ENCODE results near the gene TRIP13. TPM values are rescaled to one million over a fixed set of nuclear protein-coding genes. Genes with fewer than 3 reads are reported as not detected.
"Not testable (repeated sequence)": the region's sequence is repeated elsewhere in the genome, so short reads cannot be mapped to it uniquely, and the experiment has no call there.

The TRIP13 gene
- total RNA-seq, 1 experiment from 2014 or later, result 42.6 TPM

DNA sequence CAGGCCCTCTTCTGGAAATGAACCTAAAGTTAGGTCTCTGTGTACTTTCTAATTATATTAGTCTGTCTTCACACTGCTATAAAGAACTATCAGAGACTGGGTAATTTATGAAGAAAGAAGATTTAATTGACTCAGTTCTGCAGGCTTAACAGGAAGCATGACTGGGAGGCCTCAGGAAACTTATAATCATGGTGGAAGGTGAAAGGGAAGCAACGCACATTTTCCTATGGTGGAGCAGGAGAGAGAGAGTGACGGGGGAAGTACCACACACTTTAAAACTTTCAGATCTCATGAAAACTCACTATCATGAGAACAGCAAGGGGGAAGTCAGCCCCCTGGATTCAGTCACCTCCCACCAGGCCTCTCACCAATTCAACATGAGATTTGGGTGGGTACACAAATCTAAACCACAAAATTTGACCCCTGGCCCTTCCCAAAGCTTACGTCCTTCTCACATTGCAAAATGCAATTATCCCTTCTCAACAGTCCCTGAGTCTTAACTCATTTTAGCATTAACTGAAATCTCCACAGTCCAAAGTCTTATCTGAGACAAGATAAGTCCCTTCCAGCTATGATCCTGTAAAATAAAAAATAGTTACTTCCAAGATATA lies 40.7 kb downstream of the TRIP13 start:
- H3K27me3 Mint-ChIP-seq (ENCODE audit: low read depth), result peaks cover 47% of the 10 kb centered on the region
- no peak overlapping the region for H3K23ac ChIP-seq (ENCODE audit: insufficient read length, low read depth, low read length)
- H4K8ac ChIP-seq (replicated peaks; ENCODE audit: insufficient read length, low read depth, low read length), result no peak overlapping the region
- H4K91ac ChIP-seq (ENCODE audit: insufficient read length, low read depth, low read length), result no peak overlapping the region
- no peak overlapping the region for H2BK15ac ChIP-seq (ENCODE audit: low read depth, low read length)
- no peak overlapping the region for H2BK12ac ChIP-seq (ENCODE audit: insufficient read length, low read depth, low read length)
- no peak overlapping the region for H2AFZ ChIP-seq (ENCODE audit: low read length)
- H3K9ac ChIP-seq (ENCODE audit: extremely low read depth, insufficient read length, low read length), result no peak overlapping the region
- H3K4me3 Mint-ChIP-seq, result no peak overlapping the region
- H3K9me3 ChIP-seq (ENCODE audit: control insufficient read depth, low read depth, low read length), result no peaks in the 10 kb centered on the region
- TF ChIP-seq, protein P1, sequence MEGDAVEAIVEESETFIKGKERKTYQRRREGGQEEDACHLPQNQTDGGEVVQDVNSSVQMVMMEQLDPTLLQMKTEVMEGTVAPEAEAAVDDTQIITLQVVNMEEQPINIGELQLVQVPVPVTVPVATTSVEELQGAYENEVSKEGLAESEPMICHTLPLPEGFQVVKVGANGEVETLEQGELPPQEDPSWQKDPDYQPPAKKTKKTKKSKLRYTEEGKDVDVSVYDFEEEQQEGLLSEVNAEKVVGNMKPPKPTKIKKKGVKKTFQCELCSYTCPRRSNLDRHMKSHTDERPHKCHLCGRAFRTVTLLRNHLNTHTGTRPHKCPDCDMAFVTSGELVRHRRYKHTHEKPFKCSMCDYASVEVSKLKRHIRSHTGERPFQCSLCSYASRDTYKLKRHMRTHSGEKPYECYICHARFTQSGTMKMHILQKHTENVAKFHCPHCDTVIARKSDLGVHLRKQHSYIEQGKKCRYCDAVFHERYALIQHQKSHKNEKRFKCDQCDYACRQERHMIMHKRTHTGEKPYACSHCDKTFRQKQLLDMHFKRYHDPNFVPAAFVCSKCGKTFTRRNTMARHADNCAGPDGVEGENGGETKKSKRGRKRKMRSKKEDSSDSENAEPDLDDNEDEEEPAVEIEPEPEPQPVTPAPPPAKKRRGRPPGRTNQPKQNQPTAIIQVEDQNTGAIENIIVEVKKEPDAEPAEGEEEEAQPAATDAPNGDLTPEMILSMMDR (conservative IDR thresholded peaks at IDR 0.05), result no peak
- H3K56ac ChIP-seq (ENCODE audit: insufficient read length, low read depth, low read length), result no peak overlapping the region
- no peaks in the 10 kb centered on the region for H3K4me1 Mint-ChIP-seq
- H3K14ac ChIP-seq (ENCODE audit: insufficient read depth, low read length), result no peak overlapping the region
- no peak overlapping the region for H2AK5ac ChIP-seq (ENCODE audit: insufficient read length, low read length)
- H3K27ac Mint-ChIP-seq, result no peak overlapping the region
- H3K4me1 ChIP-seq (ENCODE audit: insufficient read depth, low read length), result no peaks in the 10 kb centered on the region
- no peak overlapping the region for H3K4ac ChIP-seq (ENCODE audit: low read depth, low read length)
- no peaks in the 10 kb centered on the region for H3K36me3 Mint-ChIP-seq (ENCODE audit: insufficient read depth in 1 of 3, low read depth in 3 of 3)
- no peaks in the 10 kb centered on the region for H3K27me3 ChIP-seq (ENCODE audit: insufficient read depth, low read length)
- no peak overlapping the region for H3K27ac ChIP-seq (ENCODE audit: insufficient read length, low read depth, low read length)
- no peaks in the 10 kb centered on the region for H3K79me2 ChIP-seq (ENCODE audit: insufficient read depth, low read length)
- WGBS (ENCODE audit: extremely low coverage, insufficient read length, low lambda C conversion rate), result no CpG with 5 or more reads among the region's 3 CpGs
- H3K4me2 ChIP-seq (ENCODE audit: insufficient read depth, insufficient read length, low read length), result no peak overlapping the region
- no peak for DNase-seq
- no peaks in the 10 kb centered on the region for H4K20me1 ChIP-seq (ENCODE audit: control insufficient read depth, insufficient read depth, insufficient read length)
- H3K79me1 ChIP-seq (ENCODE audit: insufficient read depth, low read depth, low read length, poor library complexity, severe bottlenecking), result no peaks in the 10 kb centered on the region
- no peak overlapping the region for H4K5ac ChIP-seq (ENCODE audit: insufficient read length, low read depth, low read length)
- H3K9me3 Mint-ChIP-seq, result peaks cover 0 to 3% of the 10 kb centered on the region in 2 experiments; a peak in 3 of 5 replicates
- H2BK5ac ChIP-seq (ENCODE audit: insufficient read length, low read length), result no peak overlapping the region
- no peak overlapping the region for H2BK20ac ChIP-seq (ENCODE audit: low read depth, low read length, poor library complexity, severe bottlenecking)
- H3K23me2 ChIP-seq (ENCODE audit: insufficient read length, low read depth, low read length, poor library complexity, severe bottlenecking), result no peaks in the 10 kb centered on the region
- H3K18ac ChIP-seq (ENCODE audit: insufficient read length, low read depth, low read length), result no peak overlapping the region
- no peak overlapping the region for H3T11ph ChIP-seq (ENCODE audit: low read length)
- H2BK120ac ChIP-seq (ENCODE audit: low read depth, low read length, poor library complexity, severe bottlenecking), result no peak overlapping the region

- not testable (repeated sequence) for H3K27ac Mint-ChIP-seq; H4K20me1 ChIP-seq (ENCODE audit: control insufficient read depth, insufficient read depth, insufficient read length); H4K5ac ChIP-seq (ENCODE audit: insufficient read length, low read depth, low read length); H3K79me2 ChIP-seq (ENCODE audit: insufficient read depth, low read length); H4K91ac ChIP-seq (ENCODE audit: insufficient read length, low read depth, low read length); H3T11ph ChIP-seq (ENCODE audit: low read length); H2AK5ac ChIP-seq (ENCODE audit: insufficient read length, low read length); H2BK20ac ChIP-seq (ENCODE audit: low read depth, low read length, poor library complexity, severe bottlenecking); H3K18ac ChIP-seq (ENCODE audit: insufficient read length, low read depth, low read length); H3K4me3 Mint-ChIP-seq; H2BK15ac ChIP-seq (ENCODE audit: low read depth, low read length); H2BK5ac ChIP-seq (ENCODE audit: insufficient read length, low read length); H4K8ac ChIP-seq (replicated peaks; ENCODE audit: insufficient read length, low read depth, low read length); H2BK120ac ChIP-seq (ENCODE audit: low read depth, low read length, poor library complexity, severe bottlenecking); H3K23me2 ChIP-seq (ENCODE audit: insufficient read length, low read depth, low read length, poor library complexity, severe bottlenecking); H3K23ac ChIP-seq (ENCODE audit: insufficient read length, low read depth, low read length); H3K9me3 ChIP-seq (ENCODE audit: control insufficient read depth, low read depth, low read length); DNase-seq; H3K79me1 ChIP-seq (ENCODE audit: insufficient read depth, low read depth, low read length, poor library complexity, severe bottlenecking); H2AFZ ChIP-seq (ENCODE audit: low read length); H3K4me1 Mint-ChIP-seq; H3K56ac ChIP-seq (ENCODE audit: insufficient read length, low read depth, low read length); H2BK12ac ChIP-seq (ENCODE audit: insufficient read length, low read depth, low read length); H3K4me1 ChIP-seq (ENCODE audit: insufficient read depth, low read length); H3K4me2 ChIP-seq (ENCODE audit: insufficient read depth, insufficient read length, low read length); H3K4ac ChIP-seq (ENCODE audit: low read depth, low read length); H3K9ac ChIP-seq (ENCODE audit: extremely low read depth, insufficient read length, low read length); H3K27ac ChIP-seq (ENCODE audit: insufficient read length, low read depth, low read length); H3K36me3 Mint-ChIP-seq (ENCODE audit: insufficient read depth in 1 of 3, low read depth in 3 of 3); H3K14ac ChIP-seq (ENCODE audit: insufficient read depth, low read length); H3K27me3 ChIP-seq (ENCODE audit: insufficient read depth, low read length); H3K9me3 Mint-ChIP-seq
- H3K27me3 Mint-ChIP-seq (ENCODE audit: low read depth), result peaks cover 48% of the 10 kb centered on the region
Observed at GRCh38 chr5:933951-934350, 41.3 kb downstream of the TRIP13 start.

Data from H9 (cell line).